Naive thymus-derived CD4-positive, alpha-beta T cell (primary cell): Measurements from ENCODE around the gene METTL13. TPM values are rescaled to one million over a fixed set of nuclear protein-coding genes. Genes with fewer than 3 reads are reported as not detected.

Source experiments
- ATAC-seq: fragments of 150-1000 bp; cut with Tn5 transposase; 2 replicates; pipeline ENCODE4 v1.10.0; 2021; ENCODE audit warnings: mild to moderate bottlenecking, moderate library complexity
- CTCF ChIA-PET: fragments of 350-600 bp; sonication (Branson Sonifier 250); formaldehyde crosslinking; loops from one replicate; lab custom pipeline; 2021; ENCODE audit warnings: antibody characterized with exemption; lab: Charles Lee
- POLR2A ChIA-PET: fragments of 350-600 bp; sonication (Branson Sonifier 250); formaldehyde crosslinking; loops from one replicate; lab custom pipeline; 2021; ENCODE audit warnings: antibody characterized with exemption, inconsistent platforms; lab: Charles Lee
- DNase-seq, 9 donors: peaks; one replicate each; pipeline versions ENCODE4 v3.0.0 to v3.0.0-alpha.2; 2020 to 2022; ENCODE audit warnings: mixed read lengths in 1 of 9
- H3K27ac ChIP-seq: one replicate; pipeline ENCODE4 v1.7.0; 2013; ENCODE audit warnings: mild to moderate bottlenecking, low read depth, low read length, moderate library complexity
- H3K27me3 ChIP-seq, 2 donors: one replicate each; pipeline ENCODE4 v1.7.0; 2013; ENCODE audit warnings: low read length in 2 of 2, mild to moderate bottlenecking in 2 of 2, moderate library complexity in 2 of 2; ENCODE audit not compliant: control insufficient read depth in 2 of 2, insufficient read depth in 2 of 2
- H3K36me3 ChIP-seq, 3 experiments: 1 replicate in 2 of 3; 2 replicates in 1 of 3; pipeline ENCODE4 v1.7.0; 2013; ENCODE audit warnings: low read length in 3 of 3, mild to moderate bottlenecking in 3 of 3, moderate library complexity in 1 of 3; ENCODE audit not compliant: insufficient read depth in 3 of 3, control insufficient read depth in 2 of 3
- H3K4me1 ChIP-seq, 2 donors: one replicate each; pipeline ENCODE4 v1.7.0; 2013; ENCODE audit warnings: low read length in 2 of 2, mild to moderate bottlenecking in 2 of 2, moderate library complexity in 1 of 2; ENCODE audit not compliant: control insufficient read depth in 2 of 2, insufficient read depth in 2 of 2
- H3K4me3 ChIP-seq: 2 replicates; pipeline ENCODE4 v1.7.0; 2013; ENCODE audit warnings: mild to moderate bottlenecking, low read length
- H3K9me3 ChIP-seq, 3 experiments: 1 replicate in 2 of 3; 2 replicates in 1 of 3; pipeline ENCODE4 v1.7.0; 2013; ENCODE audit warnings: low read length in 3 of 3; ENCODE audit not compliant: control insufficient read depth in 2 of 3
- H3K27ac Mint-ChIP-seq, 9 donors: one replicate each; pipeline ENCODE4 v1.8.0; 2020 to 2022; ENCODE audit warnings: mixed read lengths in 9 of 9, mild to moderate bottlenecking in 8 of 9, moderate library complexity in 5 of 9, inconsistent platforms in 2 of 9
- H3K27me3 Mint-ChIP-seq, 5 donors: one replicate each; pipeline ENCODE4 v1.8.0; 2021 to 2022; ENCODE audit warnings: mixed read lengths in 5 of 5, mild to moderate bottlenecking in 1 of 5
- H3K36me3 Mint-ChIP-seq, 5 donors: one replicate each; pipeline ENCODE4 v1.8.0; 2020 to 2022; ENCODE audit warnings: mixed read lengths in 5 of 5, mild to moderate bottlenecking in 3 of 5, inconsistent platforms in 1 of 5
- H3K4me1 Mint-ChIP-seq, 7 donors: one replicate each; pipeline ENCODE4 v1.8.0; 2020 to 2022; ENCODE audit warnings: mixed read lengths in 7 of 7, mild to moderate bottlenecking in 3 of 7, inconsistent platforms in 1 of 7
- H3K4me3 Mint-ChIP-seq, 10 donors: one replicate each; pipeline ENCODE4 v1.8.0; 2020 to 2022; ENCODE audit warnings: mild to moderate bottlenecking in 10 of 10, mixed read lengths in 10 of 10, moderate library complexity in 6 of 10, inconsistent platforms in 2 of 10
- H3K9me3 Mint-ChIP-seq, 11 donors: one replicate each; pipeline ENCODE4 v1.8.0; 2020 to 2022; ENCODE audit warnings: mixed read lengths in 11 of 11, mild to moderate bottlenecking in 4 of 11, inconsistent platforms in 1 of 11, moderate library complexity in 1 of 11
- intact Hi-C, 2 donors: fragments of 100-400 bp; cut with micrococcal nuclease; formaldehyde crosslinking; loops; one replicate each; pipeline ENCODE4 v1.15.1; 2023
- polyA plus RNA-seq, 2 donors: library from polyadenylated mRNA; unstranded; fragments of 300-500 nt; fragmentation: Illumina TruSeq; gene quantifications; one replicate each; pipeline ENCODE4 v1.2.3, GENCODE V29; 2021
- total RNA-seq, 6 experiments: library from RNA in 5 of 6; stranded (reverse) in 5 of 6; gene quantifications; 1 replicate in 5 of 6; 2 replicates in 1 of 6; pipeline ENCODE4 v1.2.3 and lab custom pipeline; 2021 to 2026

Gene METTL13
- total and polyA plus RNA-seq, 7 experiments from 2014 or later, result 15.6 to 55.7 (median 35.0) TPM

DNA sequence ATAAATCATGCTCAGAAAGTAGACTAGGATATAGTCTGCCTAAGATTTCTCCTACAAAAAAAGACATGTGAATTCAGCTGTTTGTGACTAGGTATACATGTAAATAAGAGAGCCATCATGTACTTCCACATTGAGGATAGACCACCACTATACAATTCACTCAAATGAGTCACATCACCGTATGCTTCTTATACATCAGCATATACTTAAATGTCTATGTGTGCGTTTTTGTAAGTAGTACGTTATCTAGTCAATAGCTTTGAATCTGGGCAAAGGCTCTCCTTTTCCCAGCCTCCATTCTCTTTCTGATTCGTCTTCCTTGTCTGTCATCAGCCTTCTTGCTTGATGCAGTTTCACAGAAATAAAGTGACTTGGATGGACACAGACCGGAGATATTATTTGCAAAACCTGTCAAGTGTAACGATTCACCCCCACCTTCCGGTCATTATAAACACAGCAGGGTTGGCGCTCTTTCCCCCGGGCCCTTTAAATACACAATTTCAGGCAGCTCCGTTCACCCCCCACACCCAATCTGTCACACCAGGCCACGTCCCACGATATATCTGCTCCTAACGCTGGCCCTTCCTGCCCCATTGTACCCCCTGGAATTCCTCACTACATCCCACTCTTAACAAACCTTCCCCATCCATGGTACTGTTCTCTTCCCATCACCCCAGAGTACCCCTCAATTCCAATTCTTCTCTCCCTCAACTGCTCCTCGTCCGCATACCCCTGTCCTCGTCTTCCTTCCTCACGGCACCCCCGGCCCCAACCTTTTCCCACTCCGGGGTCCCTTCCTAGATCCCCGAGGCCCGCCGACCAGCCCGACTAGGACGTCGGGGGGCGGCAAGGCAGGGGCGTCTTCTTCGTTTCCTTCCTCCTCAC is 40.2 kb upstream of the METTL13 start:
- Histone ChIP-seq H3K4me1 (peaks cover 30 to 34% of the 10 kb centered on the region in 2 donors), H3K36me3 (peaks cover 0 to 19% (median 7%) of the 10 kb centered on the region in 3 experiments), H3K4me3 (peak overlapping the region; percentile 95), H3K27ac (peak overlapping the region; percentile 95), H3K27me3 (no peaks in the 10 kb centered on the region), H3K9me3 (no peaks in the 10 kb centered on the region)
- peak in 6 of 9 donors; percentile 11 to 40 (median 30) for DNase-seq
- Mint-ChIP-seq H3K4me1 (peaks cover 26 to 65% (median 61%) of the 10 kb centered on the region in 7 donors), H3K4me3 (peak overlapping the region; percentile 97 to 100 (median 99)), H3K27ac (peak overlapping the region; percentile 98 to 100 (median 100)), H3K36me3 (peaks cover 6 to 18% (median 13%) of the 10 kb centered on the region in 5 donors), H3K27me3 (no peaks in the 10 kb centered on the region), H3K9me3 (no peaks in the 10 kb centered on the region)
- intact Hi-C loops, result loop anchor here (1.0 to 10.0 kb wide), 11 partner anchors 84 to 1974 kb away; partner anchors contain the start of genes FMO4 (in 1 of the 2), GORAB (in 1 of the 2), KLHL20 (in 1 of the 2) and PIGC (in 1 of the 2)
- ChIA-PET CTCF (interaction anchor here (0.7 to 1.4 kb wide), 5 partner anchors 12 to 465 kb away, joined by 3 read pairs; partner anchors contain the start of gene METTL13), POLR2A (interaction anchor here (0.8 to 8.0 kb wide), 11 partner anchors 11 to 1147 kb away, joined by 3 to 154 read pairs (median 4); partner anchors contain the start of genes DNM3, METTL13, PRRC2C and SUCO)
- peak; percentile 21 for ATAC-seq

- peak within 1 kb of the TSS; percentile 97 to 100 (median 99) for H3K4me3 Mint-ChIP-seq
- Histone ChIP-seq H3K36me3 (peaks cover 0 to 11% (median 0%) of the 10 kb centered on the region in 3 experiments), H3K9me3 (no peaks in the 10 kb centered on the region), H3K27ac (peak within 1 kb of the TSS; percentile 95), H3K4me3 (peak within 1 kb of the TSS; percentile 95), H3K27me3 (no peaks in the 10 kb centered on the region), H3K4me1 (peaks cover 30 to 34% of the 10 kb centered on the region in 2 donors)
- CTCF ChIA-PET, result interaction anchor here (0.7 to 1.4 kb wide), 4 partner anchors 37 to 465 kb away, joined by 3 to 4 read pairs (median 3); partner anchors contain the start of gene METTL13
- peaks cover 2 to 11% (median 5%) of the 10 kb centered on the region in 5 donors for H3K36me3 Mint-ChIP-seq
- ATAC-seq (peak; percentile 90), DNase-seq (peak; percentile 78 to 90 (median 87))
- H3K27ac Mint-ChIP-seq, result peak within 1 kb of the TSS; percentile 98 to 100 (median 100)
- H3K4me1 Mint-ChIP-seq, result peaks cover 25 to 62% (median 57%) of the 10 kb centered on the region in 7 donors
- H3K9me3 Mint-ChIP-seq, result no peaks in the 10 kb centered on the region
- POLR2A ChIA-PET, result interaction anchor here (0.6 to 8.0 kb wide), 15 partner anchors 10 to 1848 kb away, joined by 3 to 154 read pairs (median 6); partner anchors contain the start of genes DNM3, METTL13, PRRC2C and SCYL3
- H3K27me3 Mint-ChIP-seq, result no peaks in the 10 kb centered on the region
- intact Hi-C loops, result loop anchor here (1.0 to 10.0 kb wide), 17 partner anchors 39 to 1973 kb away; partner anchors contain the start of genes DNM3 (in 2 of the 2), METTL13 (in 2 of the 2), PRRC2C (in 2 of the 2) and SCYL3 (in 2 of the 2)
Measured at GRCh38 chr1:171741872-171742576, 39.4 kb upstream of the METTL13 start, which contains the start of gene VAMP4. Gene VAMP4 (minus strand): TSS chr1:171742065. CDS start chr1:171738414, 3,651 bp downstream.

DNA sequence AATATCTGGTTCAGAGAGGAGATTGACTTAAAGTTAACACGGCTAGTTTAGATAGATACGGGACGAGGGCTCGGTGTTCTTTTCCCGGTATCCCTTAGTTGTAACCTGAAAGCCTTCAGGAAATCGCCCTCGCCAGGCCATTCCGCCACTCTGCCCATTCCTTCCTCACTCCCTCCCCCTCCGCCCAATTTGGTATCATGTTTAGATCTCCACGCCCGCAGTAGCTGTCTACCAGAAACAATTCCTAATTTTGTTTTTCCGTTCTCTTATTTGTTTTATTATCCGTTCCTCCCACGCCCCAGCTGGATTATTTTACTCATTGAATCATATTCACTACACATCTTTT is 38.9 kb upstream of the METTL13 start:
- POLR2A ChIA-PET, result interaction anchor here (0.6 to 8.0 kb wide), 14 partner anchors 9 to 1848 kb away, joined by 3 to 154 read pairs (median 6); partner anchors contain the start of genes DNM3, METTL13, PRRC2C and SCYL3
- Mint-ChIP-seq H3K4me3 (peak overlapping the region; percentile 97 to 100 (median 99)), H3K4me1 (peaks cover 24 to 60% (median 56%) of the 10 kb centered on the region in 7 donors)

GRCh38 chr1:171743081-171743870 is 38.2 kb upstream of the METTL13 start:
- Mint-ChIP-seq H3K27ac (peak overlapping the region; percentile 98 to 100 (median 100)), H3K4me3 (peak overlapping the region; percentile 97 to 100 (median 99)), H3K9me3 (no peaks in the 10 kb centered on the region), H3K27me3 (no peaks in the 10 kb centered on the region), H3K4me1 (peaks cover 24 to 59% (median 54%) of the 10 kb centered on the region in 7 donors), H3K36me3 (peaks cover 0 to 8% (median 1%) of the 10 kb centered on the region in 5 donors)
- H3K4me3 ChIP-seq, result peak overlapping the region; percentile 95
- H3K36me3 ChIP-seq, result peaks cover 0 to 5% (median 0%) of the 10 kb centered on the region in 3 experiments
- CTCF ChIA-PET, result interaction anchor here (0.6 to 1.1 kb wide), 6 partner anchors 12 to 866 kb away, joined by 3 to 6 read pairs (median 4); partner anchors contain the start of gene PRRC2C
- peak overlapping the region; percentile 95 for H3K27ac ChIP-seq
- ATAC-seq (no peak), DNase-seq (peak in 7 of 9 donors; percentile 6 to 35 (median 28))
- H3K27me3 ChIP-seq, result no peaks in the 10 kb centered on the region
- intact Hi-C loops, result loop anchor here (5.0 to 10.0 kb wide), 9 partner anchors 86 to 1972 kb away; partner anchors contain the start of genes FMO4 (in 1 of the 2), GORAB (in 1 of the 2), KLHL20 (in 1 of the 2) and PIGC (in 1 of the 2)
- peaks cover 30 to 34% of the 10 kb centered on the region in 2 donors for H3K4me1 ChIP-seq
- POLR2A ChIA-PET, result interaction anchor here (0.8 to 8.0 kb wide), 12 partner anchors 9 to 1850 kb away, joined by 3 to 154 read pairs (median 6); partner anchors contain the start of genes DNM3, METTL13, PRRC2C and SCYL3
- no peaks in the 10 kb centered on the region for H3K9me3 ChIP-seq

More for the DNA sequence above, 38.9 kb upstream of the METTL13 start:
- Mint-ChIP-seq H3K36me3 (peaks cover 0 to 10% (median 3%) of the 10 kb centered on the region in 5 donors), H3K9me3 (no peaks in the 10 kb centered on the region), H3K27me3 (no peaks in the 10 kb centered on the region), H3K27ac (peak overlapping the region; percentile 98 to 100 (median 100))
- H3K27me3 ChIP-seq, result no peaks in the 10 kb centered on the region
- H3K9me3 ChIP-seq, result no peaks in the 10 kb centered on the region
- peak overlapping the region; percentile 95 for H3K27ac ChIP-seq
- H3K36me3 ChIP-seq, result peaks cover 0 to 10% (median 0%) of the 10 kb centered on the region in 3 experiments
- H3K4me1 ChIP-seq, result peaks cover 30 to 34% of the 10 kb centered on the region in 2 donors
- intact Hi-C loops, result loop anchor here (1.0 to 10.0 kb wide), 15 partner anchors 39 to 1972 kb away; partner anchors contain the start of genes DNM3 (in 2 of the 2), METTL13 (in 2 of the 2), PRRC2C (in 2 of the 2) and SCYL3 (in 2 of the 2)
- peak overlapping the region; percentile 95 for H3K4me3 ChIP-seq
- DNase-seq (peak in 2 of 9 donors; percentile 12 to 29), ATAC-seq (peak; percentile 1)
- CTCF ChIA-PET, result interaction anchor here (0.7 to 1.1 kb wide), 3 partner anchors 36 to 431 kb away, joined by 3 to 6 read pairs (median 4); partner anchors contain the start of gene METTL13

DNA sequence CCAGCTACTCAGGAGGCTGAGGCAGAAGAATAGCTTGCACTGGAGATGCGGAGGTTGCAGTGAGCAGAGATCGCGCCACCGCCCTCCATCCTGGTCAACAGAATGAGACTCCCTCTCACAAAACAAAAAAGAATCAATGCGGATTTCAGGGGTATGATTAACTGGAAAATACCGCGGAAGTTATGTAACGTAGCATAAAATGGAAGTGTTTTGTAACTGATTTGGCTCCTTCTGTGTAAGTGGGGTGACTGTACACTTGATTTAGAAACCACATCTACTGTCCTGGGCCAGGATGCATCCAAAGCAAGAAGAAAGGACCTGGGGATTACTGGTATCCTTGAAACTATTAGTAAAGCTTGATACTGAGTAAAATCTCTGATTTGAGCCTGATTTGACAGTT is 36.5 kb upstream of the METTL13 start:
- POLR2A ChIA-PET, result interaction anchor here (0.6 to 8.0 kb wide), 3 partner anchors 29 to 452 kb away, joined by 3 to 154 read pairs (median 3); partner anchors contain the start of gene METTL13
- Mint-ChIP-seq H3K27ac (peak overlapping the region in 1 of 9 donors; percentile 18), H3K4me3 (no peak overlapping the region), H3K27me3 (no peaks in the 10 kb centered on the region), H3K4me1 (peaks cover 15 to 42% (median 37%) of the 10 kb centered on the region in 7 donors), H3K36me3 (peaks cover 0 to 2% (median 0%) of the 10 kb centered on the region in 5 donors), H3K9me3 (no peaks in the 10 kb centered on the region)
- ATAC-seq (no peak), DNase-seq (no peak)
- H3K36me3 ChIP-seq, result peaks cover 0 to 5% (median 0%) of the 10 kb centered on the region in 3 experiments
- CTCF ChIA-PET, result no interaction called here
- no peak overlapping the region for H3K27ac ChIP-seq
- no peak overlapping the region for H3K4me3 ChIP-seq
- no peaks in the 10 kb centered on the region for H3K9me3 ChIP-seq
- H3K27me3 ChIP-seq, result no peaks in the 10 kb centered on the region
- intact Hi-C loops, result loop anchor here (5.0 to 10.0 kb wide), 9 partner anchors 88 to 1970 kb away; partner anchors contain the start of genes FMO4 (in 1 of the 2), GORAB (in 1 of the 2), KLHL20 (in 1 of the 2) and PIGC (in 1 of the 2)
- H3K4me1 ChIP-seq, result peaks cover 19 to 24% of the 10 kb centered on the region in 2 donors
